IMR-90 (cell line): ENCODE results near the gene REG1A. TPM values are rescaled to one million over a fixed set of nuclear protein-coding genes. Genes with fewer than 3 reads are reported as not detected.

Source experiments
- ATAC-seq: fragments of 200-7000 bp; cut with Tn5 transposase; 2 replicates; pipeline ENCODE4 v1.9.1; 2020; ENCODE audit warnings: low read depth, mild to moderate bottlenecking, moderate library complexity
- BruUV-seq: library from RNA; stranded (reverse); fragments of 400-500 nt; replicated peaks from 2 replicates; lab custom pipeline; 2021; lab: Mats Ljungman, UMichigan
- CTCF ChIA-PET: fragments of 300-600 bp; formaldehyde crosslinking; extraction: SDS; loops from one replicate; lab custom pipeline; 2021; ENCODE audit warnings: antibody characterized with exemption; lab: Yijun Ruan, JAX
- POLR2A ChIA-PET: fragments of 300-600 bp; sonication (Branson Sonifier 250); formaldehyde crosslinking; loops from one replicate; lab custom pipeline; 2022; ENCODE audit warnings: antibody characterized with exemption; ENCODE audit not compliant: unreplicated experiment; lab: Charles Lee
- DNase-seq: peaks from one replicate; pipeline ENCODE4 v3.0.0; 2013
- H2AFZ ChIP-seq: replicated peaks from 2 replicates; pipeline ENCODE3; 2013; ENCODE audit warnings: low read length, mild to moderate bottlenecking; ENCODE audit not compliant: poor library complexity
- H2AK5ac ChIP-seq: 2 replicates; pipeline ENCODE4 v1.6.1; 2013; ENCODE audit warnings: low read depth, low read length, inconsistent platforms
- H2AK9ac ChIP-seq: replicated peaks from 2 replicates; pipeline ENCODE3; 2013; ENCODE audit warnings: mild to moderate bottlenecking, low read depth, low read length, moderate library complexity; ENCODE audit not compliant: poor library complexity
- H2BK120ac ChIP-seq: 2 replicates; pipeline ENCODE4 v1.6.1; 2013; ENCODE audit warnings: low read depth, low read length, inconsistent platforms
- H2BK15ac ChIP-seq: 3 replicates; pipeline ENCODE4 v1.6.1; 2013; ENCODE audit warnings: low read depth, low read length, inconsistent platforms
- H2BK20ac ChIP-seq: 2 replicates; pipeline ENCODE4 v1.6.1; 2013; ENCODE audit warnings: low read depth, mild to moderate bottlenecking, inconsistent platforms, low read length, moderate library complexity
- H2BK5ac ChIP-seq: 2 replicates; pipeline ENCODE4 v1.6.1; 2013; ENCODE audit warnings: mild to moderate bottlenecking, low read depth, low read length, inconsistent platforms; ENCODE audit not compliant: poor library complexity, severe bottlenecking
- H3K14ac ChIP-seq: replicated peaks from 2 replicates; pipeline ENCODE4 v1.6.1; 2013; ENCODE audit warnings: low read depth, low read length, inconsistent platforms
- H3K18ac ChIP-seq: 2 replicates; pipeline ENCODE4 v1.6.1; 2013; ENCODE audit warnings: low read depth, low read length, control low read depth
- H3K23ac ChIP-seq: 2 replicates; pipeline ENCODE4 v1.6.1; 2013; ENCODE audit warnings: low read depth, low read length, inconsistent platforms
- H3K27ac ChIP-seq: 2 replicates; pipeline ENCODE4 v1.5.1; 2013; ENCODE audit warnings: mild to moderate bottlenecking, control low read depth, low read length; ENCODE audit not compliant: insufficient read depth
- H3K27me3 ChIP-seq: 2 replicates; pipeline ENCODE4 v1.6.1; 2013; ENCODE audit warnings: low read length; ENCODE audit not compliant: control insufficient read depth, insufficient read depth
- H3K36me3 ChIP-seq: 2 replicates; pipeline ENCODE4 v1.6.1; 2013; ENCODE audit warnings: low read length, mixed read lengths; ENCODE audit not compliant: control insufficient read depth, insufficient read depth
- H3K4ac ChIP-seq: 2 replicates; pipeline ENCODE4 v1.6.1; 2013; ENCODE audit warnings: low read depth, low read length, inconsistent platforms
- H3K4me1 ChIP-seq: 2 replicates; pipeline ENCODE4 v1.6.1; 2013; ENCODE audit warnings: low read length, mixed read lengths; ENCODE audit not compliant: control insufficient read depth, insufficient read depth
- H3K4me2 ChIP-seq: 2 replicates; pipeline ENCODE4 v1.6.1; 2013; ENCODE audit warnings: low read depth, mild to moderate bottlenecking, control low read depth, low read length, moderate library complexity
- H3K4me3 ChIP-seq: 2 replicates; pipeline ENCODE4 v1.5.1; 2013; ENCODE audit warnings: low read depth, mild to moderate bottlenecking, control low read depth, low read length, moderate library complexity; ENCODE audit not compliant: insufficient read depth
- H3K56ac ChIP-seq: 2 replicates; pipeline ENCODE4 v1.6.1; 2013; ENCODE audit warnings: low read length, inconsistent platforms; ENCODE audit not compliant: insufficient read depth; ENCODE audit errors: extremely low read depth
- H3K79me1 ChIP-seq, 2 experiments: 2 replicates each; pipeline ENCODE4 v1.6.1; 2013; ENCODE audit warnings: low read length in 2 of 2, inconsistent platforms in 1 of 2, low read depth in 1 of 2
- H3K9ac ChIP-seq: 2 replicates; pipeline ENCODE4 v1.6.1; 2013; ENCODE audit warnings: low read depth, low read length, control low read depth
- H3K9me1 ChIP-seq: 2 replicates; pipeline ENCODE4 v1.6.1; 2013; ENCODE audit warnings: low read length, inconsistent platforms; ENCODE audit not compliant: insufficient read depth
- H3K9me3 ChIP-seq: 2 replicates; pipeline ENCODE4 v1.6.1; 2013; ENCODE audit warnings: low read length; ENCODE audit not compliant: control insufficient read depth, insufficient read depth
- H4K20me1 ChIP-seq: 2 replicates; pipeline ENCODE4 v1.6.1; 2013; ENCODE audit warnings: low read length, inconsistent platforms; ENCODE audit not compliant: insufficient read depth
- H4K5ac ChIP-seq: 2 replicates; pipeline ENCODE4 v1.6.1; 2013; ENCODE audit warnings: mild to moderate bottlenecking, low read depth, low read length, control low read depth
- H4K8ac ChIP-seq, 2 experiments: 2 replicates each; pipeline ENCODE4 v1.6.1; 2013; ENCODE audit warnings: low read depth in 2 of 2, low read length in 2 of 2, control low read depth in 1 of 2, inconsistent platforms in 1 of 2
- H4K91ac ChIP-seq: 2 replicates; pipeline ENCODE4 v1.6.1; 2013; ENCODE audit warnings: low read depth, low read length, inconsistent platforms; ENCODE audit not compliant: insufficient read depth
- CHD1 ChIP-seq: IDR thresholded peaks from 2 replicates; pipeline ENCODE4 v1.6.1; 2012; ENCODE audit warnings: low read depth, low read length, improper control_type of control experiment
- FOS ChIP-seq: fragments of 150-350 bp; IDR thresholded peaks from 2 replicates; pipeline ENCODE4 v1.6.1; 2016; ENCODE audit warnings: low read depth, low read length
- MAFK ChIP-seq: IDR thresholded peaks from 2 replicates; pipeline ENCODE4 v1.6.1; 2012; ENCODE audit warnings: low read depth, low read length, improper control_type of control experiment
- dilution Hi-C: fragments of 300-500 bp; cut with HindIII; formaldehyde crosslinking; loops from one replicate; pipeline ENCODE4 v1.14.3; 2018; ENCODE audit warnings: low sequenced_read_pairs; ENCODE audit not compliant: unreplicated experiment
- in situ Hi-C: fragments of 300-500 bp; cut with MboI; formaldehyde crosslinking; loops from 3 replicates; pipeline ENCODE4 v1.14.3; 2019; ENCODE audit warnings: low sequenced_read_pairs, inconsistent platforms, mixed read lengths
- intact Hi-C: fragments of 100-400 bp; cut with micrococcal nuclease; formaldehyde crosslinking; loops from 2 replicates; pipeline ENCODE4 v1.10.0; 2022
- polyA plus RNA-seq, 3 experiments: library from polyadenylated mRNA; depleted of rRNA; stranded (reverse); fragments of >200 nt; gene quantifications; 2 replicates each; pipeline ENCODE4 v1.2.3, GENCODE V29; 2012; ENCODE audit warnings: low replicate concordance in 1 of 3
- total RNA-seq: library from RNA; depleted of rRNA; stranded (reverse); fragments of >200 nt; gene quantifications from 2 replicates; pipeline ENCODE4 v1.2.3, GENCODE V29; 2012

The REG1A gene
- total and polyA plus RNA-seq, 2 of the 4 experiments (the other 2 are of a cell fraction): not detected

GRCh38 chr2:79129804-79130203, 9.5 kb downstream of the REG1A start:
- H3K4me1 ChIP-seq: no peaks in the 10 kb centered on the region
- BruUV-seq: no TSS peak
- ChIA-PET CTCF (no interaction called here), POLR2A (no interaction called here)
- in situ Hi-C loops: no loop called here
- H3K14ac ChIP-seq: no peak overlapping the region
- ATAC-seq: no peak
- H3K27ac ChIP-seq: no peak overlapping the region
- H3K79me1 ChIP-seq: no peaks in the 10 kb centered on the region
- no peaks in the 10 kb centered on the region for H3K9me1 ChIP-seq
- H4K20me1 ChIP-seq: no peaks in the 10 kb centered on the region
- no peak overlapping the region for H4K91ac ChIP-seq
- no peak overlapping the region for H3K56ac ChIP-seq
- no peak overlapping the region for H2BK5ac ChIP-seq
- H3K27me3 ChIP-seq: no peaks in the 10 kb centered on the region
- no peak for DNase-seq
- H3K4me3 ChIP-seq: no peak overlapping the region
- peaks cover 9% of the 10 kb centered on the region for H3K9me3 ChIP-seq
- no peak overlapping the region for H2AK9ac ChIP-seq
- no peak overlapping the region for H2BK20ac ChIP-seq
- dilution Hi-C loops: no loop called here
- H3K4ac ChIP-seq: no peak overlapping the region
- no peak overlapping the region for H3K18ac ChIP-seq
- no peak overlapping the region for H4K5ac ChIP-seq
- intact Hi-C loops: no loop called here
- no peak overlapping the region for H2AFZ ChIP-seq
- no peak overlapping the region for H2BK120ac ChIP-seq
- no peak overlapping the region for H3K23ac ChIP-seq
- TF ChIP-seq CHD1: no peak
- no peak for TF ChIP-seq FOS
- no peak for TF ChIP-seq MAFK
- H3K36me3 ChIP-seq: no peaks in the 10 kb centered on the region
- no peak overlapping the region for H3K4me2 ChIP-seq
- no peak overlapping the region for H2BK15ac ChIP-seq
- H3K9ac ChIP-seq: no peak overlapping the region
- no peak overlapping the region for H4K8ac ChIP-seq
- H2AK5ac ChIP-seq: no peak overlapping the region
